ENCODE data around the gene TTC22.

TTC22 gene

DNA sequence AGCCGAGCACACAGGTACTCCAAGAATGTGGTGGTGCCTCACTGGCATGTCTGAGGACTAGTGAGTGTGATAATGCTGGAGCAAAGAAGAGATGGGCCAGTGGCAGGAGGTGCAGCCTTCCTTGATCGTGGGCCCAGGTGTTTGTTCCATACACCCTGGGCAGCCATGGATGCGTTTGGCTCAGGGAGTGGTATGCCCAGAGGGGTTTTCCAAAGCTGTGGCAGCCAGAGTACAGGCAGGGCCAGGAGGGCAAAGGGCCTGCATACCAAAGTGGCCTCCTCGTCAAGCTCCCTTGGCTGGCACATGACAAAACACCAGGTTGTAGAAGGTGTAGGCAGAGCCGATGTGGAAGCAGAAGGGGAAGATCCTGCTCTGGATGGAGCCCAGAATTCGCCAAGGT, 55.8 kb downstream of the TTC22 start:
- no peak for DNase-seq

DNA sequence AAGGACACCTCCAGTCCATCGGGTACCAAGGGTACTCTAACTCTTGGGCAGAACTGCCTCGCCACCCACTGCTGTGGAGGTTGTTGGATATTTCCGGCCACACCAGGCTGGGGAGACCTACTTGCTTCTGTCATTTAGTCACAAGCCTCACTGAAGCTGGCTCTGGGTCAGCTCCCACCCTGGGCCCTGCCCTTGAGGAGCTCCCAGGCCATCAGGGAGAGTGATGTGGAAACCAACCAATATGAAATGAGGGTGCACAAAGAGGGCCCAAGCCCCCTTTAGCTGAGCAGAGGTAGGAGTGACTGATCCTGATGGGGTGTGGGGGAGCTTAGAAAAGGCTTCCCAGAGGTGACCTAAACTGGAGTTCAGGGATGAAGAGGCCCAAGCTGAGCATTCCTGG, 56.4 kb downstream of the TTC22 start:
- no peak for DNase-seq

DNA sequence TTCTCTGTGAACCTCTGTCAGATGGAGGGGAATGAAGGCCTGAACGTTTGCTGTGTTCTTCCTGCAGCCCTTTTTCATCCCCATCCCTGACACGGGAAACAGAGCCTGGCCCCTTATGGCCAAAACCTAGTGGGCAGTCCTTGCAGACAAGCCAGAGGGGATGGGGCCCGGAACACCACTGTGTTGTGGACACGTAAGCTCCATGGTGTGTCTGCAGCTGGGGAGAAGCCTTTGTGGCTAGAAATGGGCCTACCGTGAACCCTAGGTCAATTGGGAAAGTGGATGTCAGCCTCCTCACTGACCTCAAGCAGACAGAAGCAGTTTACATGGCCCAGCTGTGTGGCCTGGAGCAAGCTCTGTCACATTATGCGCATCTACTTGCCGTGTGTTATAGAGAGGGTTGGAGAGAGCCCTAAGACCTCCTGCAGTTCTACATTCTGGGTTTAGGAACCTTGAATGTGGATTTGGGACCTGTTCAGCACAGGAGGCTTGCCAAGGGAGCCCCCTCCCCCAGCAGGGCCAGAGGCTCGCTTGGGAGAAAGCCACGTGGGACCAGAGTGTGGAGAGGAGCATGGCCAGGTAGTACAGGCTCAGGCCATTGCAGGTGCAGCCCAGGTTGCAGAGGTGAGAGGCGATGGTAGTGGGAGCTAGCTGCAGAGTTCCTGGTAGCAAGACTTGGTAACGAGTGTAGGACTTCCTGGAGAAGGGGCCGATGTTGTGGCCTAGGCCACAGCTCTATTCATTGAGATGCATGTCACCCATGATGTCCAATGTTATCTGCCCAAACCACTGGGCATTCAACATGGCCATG, 57.5 kb downstream of the TTC22 start:
- DNase-seq, result no peak

DNA sequence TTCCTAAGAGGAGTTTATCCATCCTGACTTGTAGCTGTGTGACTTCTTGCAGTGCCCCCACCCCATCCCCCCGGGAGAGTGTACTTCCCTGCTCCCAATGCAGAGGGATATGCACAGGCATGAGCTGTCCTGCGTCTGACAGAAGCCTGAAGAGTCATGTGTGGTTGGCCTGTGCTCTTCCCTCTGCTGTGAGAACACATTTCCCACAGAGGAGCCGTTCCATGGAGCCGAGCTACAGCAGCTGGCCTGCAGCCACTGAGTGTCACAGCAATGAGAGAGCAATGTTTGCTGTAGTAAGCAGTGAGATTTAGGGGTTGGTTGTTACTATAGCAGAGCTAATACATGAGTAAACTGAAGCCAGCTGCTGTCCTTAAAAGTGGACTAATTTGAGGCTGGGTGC, 58.8 kb downstream of the TTC22 start:
- DNase-seq, result no peak

DNA sequence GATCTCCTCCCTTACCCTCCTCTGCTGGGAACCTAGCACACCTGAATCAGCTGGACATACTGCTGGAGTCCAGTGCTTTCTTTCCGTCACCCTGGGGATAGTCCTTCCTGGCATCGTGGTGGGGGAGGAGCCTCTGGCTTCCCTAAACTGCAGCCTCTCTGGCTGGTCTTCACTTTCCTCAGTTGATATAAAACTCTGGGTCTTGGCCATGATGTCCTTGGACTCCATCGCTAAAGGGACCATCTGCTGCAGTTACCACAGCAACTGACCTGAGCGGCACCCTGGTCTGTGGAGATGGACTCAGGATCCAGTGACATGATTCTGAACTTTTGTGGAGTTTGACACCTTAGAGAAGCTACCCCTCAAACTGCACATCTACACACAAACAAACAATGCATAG, 59.6 kb downstream of the TTC22 start:
- DNase-seq, result no peak

DNA sequence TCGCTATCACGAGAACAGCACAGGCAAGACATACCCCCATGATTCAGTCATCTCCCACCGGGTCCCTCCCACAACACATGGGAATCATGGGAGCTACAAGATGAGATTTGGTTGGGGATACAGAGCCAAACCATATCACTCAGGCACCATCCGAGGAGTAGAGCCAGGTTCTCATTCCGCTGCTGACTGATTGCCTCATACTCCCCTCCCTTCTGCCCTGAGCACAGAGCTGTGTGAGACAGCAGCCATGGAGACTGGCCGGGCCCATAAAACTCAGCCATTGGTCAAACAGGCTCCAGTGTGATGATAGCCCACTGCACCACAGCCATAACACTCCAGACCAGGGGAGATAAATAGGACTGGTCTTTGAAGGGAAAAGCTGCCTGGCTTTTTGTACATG, 62.9 kb downstream of the TTC22 start:
- DNase-seq, result no peak

DNA sequence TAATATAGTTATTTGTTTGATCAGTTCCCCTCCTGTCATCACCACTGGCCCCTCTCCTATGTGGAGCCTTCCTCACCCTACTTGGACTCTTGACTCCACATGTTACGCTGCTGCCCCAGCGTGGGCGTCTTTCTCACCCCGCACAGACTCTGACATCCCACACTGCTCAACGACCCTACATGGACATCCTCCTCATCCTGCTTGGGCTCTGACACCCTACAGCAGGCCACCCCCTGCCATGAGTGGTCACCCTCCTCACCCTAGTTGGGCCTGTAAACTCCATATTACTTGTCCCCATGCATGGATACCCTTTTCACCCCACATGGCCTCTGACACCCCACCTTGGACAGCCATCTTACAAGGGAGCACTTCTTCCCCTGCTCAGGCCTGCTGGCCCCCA, 64.4 kb downstream of the TTC22 start:
- no peak for DNase-seq
